GM18502 (cell line): Measurements from ENCODE around the gene HOXA7.

Experiments
- ATAC-seq: cut with Tn5 transposase; IDR thresholded peaks from one replicate; pipeline ENCODE4 v1.9.1; 2021; ENCODE audit warnings: mild to moderate bottlenecking; ENCODE audit not compliant: unreplicated experiment, poor library complexity

The HOXA7 gene

DNA sequence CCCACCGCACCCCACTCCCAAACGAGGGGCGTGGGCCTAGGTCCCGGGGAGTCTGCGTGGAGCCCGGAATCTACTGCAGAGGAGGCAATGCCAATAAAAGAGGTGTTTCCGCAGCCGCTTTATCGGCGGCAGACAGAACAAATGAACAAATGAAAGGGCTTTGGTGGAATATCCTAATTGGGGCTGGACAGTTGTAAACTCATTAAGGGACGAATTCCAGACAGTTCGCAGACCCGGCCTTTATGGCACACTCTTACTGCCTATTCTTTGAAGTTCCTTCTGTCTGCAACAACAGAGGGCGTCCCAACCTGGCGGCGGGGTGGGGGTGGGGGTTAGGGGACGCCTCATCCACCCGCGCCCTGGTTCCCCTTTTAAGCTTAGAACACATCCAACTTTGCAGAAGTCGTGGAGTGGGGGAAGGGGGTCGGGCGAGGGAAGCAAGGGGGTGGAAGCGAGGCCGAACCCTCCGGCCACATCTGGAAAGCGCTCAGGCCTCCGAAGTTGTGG lies 4.8 kb upstream of the HOXA7 start:
- no peak for ATAC-seq

DNA sequence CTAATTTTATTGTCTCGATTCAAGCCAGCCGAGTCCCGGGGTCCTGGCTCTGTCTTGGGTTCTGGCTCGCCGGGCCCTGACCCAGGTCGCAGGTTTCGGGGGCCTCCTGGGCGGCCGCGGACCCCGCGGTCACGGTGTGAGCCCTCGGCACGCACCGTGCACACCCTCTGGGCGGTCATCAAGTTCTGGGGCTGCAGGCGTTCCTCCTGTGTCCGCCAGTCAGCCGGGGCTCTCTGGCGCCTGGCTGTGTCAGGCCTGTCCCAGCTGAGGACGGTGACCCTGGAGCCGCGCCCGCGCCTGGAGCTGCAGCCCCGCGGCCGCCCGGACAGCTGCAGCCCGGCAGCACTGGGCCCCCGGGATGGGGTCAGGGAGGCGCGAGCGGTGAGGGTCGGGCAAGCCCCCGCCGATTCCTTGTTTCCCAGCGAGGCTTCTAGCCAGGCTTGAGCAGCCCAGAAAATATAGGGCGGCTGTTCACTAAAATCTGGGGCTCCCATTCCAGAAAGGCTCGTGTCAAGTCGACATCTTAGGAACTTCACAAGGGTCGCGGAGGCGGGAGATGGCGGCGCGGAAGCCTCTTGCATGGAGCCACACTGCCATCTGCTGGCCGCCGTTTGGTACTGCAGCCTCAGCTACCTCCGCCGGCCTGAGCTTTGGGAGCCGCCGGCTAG lies 4.2 kb upstream of the HOXA7 start:
- peak; percentile 66 for ATAC-seq

DNA sequence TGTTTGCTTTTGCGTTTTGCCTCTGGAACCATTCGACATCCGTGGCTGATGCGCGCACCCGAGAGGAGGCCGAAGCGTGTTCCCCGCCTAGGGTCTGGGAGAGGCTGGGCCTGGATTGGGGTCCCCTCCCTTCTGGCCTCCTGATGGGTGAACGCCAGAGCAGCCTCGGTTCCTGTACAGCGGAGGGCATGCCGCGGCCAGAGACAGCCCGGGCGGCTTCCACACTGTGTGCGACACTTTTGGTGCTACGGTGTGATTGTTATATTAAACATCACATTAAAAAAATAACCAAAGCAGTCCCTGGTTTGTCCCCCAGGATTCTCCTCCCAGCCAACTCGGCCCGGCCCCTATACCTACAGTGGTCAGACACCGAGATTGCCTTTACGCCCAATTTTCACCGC lies 3.7 kb upstream of the HOXA7 start:
- ATAC-seq = no peak

DNA sequence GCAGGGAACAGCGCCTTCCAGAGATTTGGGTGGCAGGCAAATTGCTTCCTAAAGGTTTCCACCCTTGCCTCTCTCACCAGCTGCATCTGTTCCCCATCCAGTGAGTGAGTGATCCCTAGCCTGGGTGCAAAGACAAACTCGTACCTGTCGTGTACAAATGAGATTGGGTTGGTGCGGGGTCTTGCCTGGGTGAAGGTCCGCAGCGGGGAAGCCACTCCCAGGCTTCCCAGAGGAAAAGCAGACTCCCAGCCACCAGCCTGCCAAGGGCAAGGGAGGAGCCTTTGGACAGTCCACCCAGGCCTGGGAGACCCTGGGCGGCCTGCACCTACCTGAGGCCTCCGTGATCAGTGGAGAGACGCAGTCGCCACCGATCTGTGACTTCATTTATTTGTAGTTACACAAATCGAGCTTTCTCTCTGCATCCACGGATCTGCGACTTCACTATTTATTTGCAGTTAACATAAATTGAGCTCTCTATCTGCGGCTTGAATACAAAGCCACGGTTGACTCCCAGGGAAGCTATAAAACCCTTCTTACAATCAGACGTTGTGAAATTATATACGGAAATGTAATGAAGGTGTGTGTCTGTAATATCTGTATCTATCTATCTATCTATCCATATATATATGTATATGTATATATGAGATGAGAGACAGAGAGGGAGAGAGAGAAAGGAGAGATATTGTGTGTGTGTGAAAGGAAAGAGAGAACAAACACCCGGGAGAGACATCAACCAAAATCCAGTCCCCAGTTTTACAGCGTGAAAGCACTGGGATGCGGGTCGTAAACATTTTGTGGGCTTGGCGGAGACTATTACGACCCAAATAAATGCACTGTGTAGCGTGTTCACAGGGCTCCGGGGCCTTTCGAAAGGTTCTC lies 3.0 kb upstream of the HOXA7 start:
- ATAC-seq = no peak

DNA sequence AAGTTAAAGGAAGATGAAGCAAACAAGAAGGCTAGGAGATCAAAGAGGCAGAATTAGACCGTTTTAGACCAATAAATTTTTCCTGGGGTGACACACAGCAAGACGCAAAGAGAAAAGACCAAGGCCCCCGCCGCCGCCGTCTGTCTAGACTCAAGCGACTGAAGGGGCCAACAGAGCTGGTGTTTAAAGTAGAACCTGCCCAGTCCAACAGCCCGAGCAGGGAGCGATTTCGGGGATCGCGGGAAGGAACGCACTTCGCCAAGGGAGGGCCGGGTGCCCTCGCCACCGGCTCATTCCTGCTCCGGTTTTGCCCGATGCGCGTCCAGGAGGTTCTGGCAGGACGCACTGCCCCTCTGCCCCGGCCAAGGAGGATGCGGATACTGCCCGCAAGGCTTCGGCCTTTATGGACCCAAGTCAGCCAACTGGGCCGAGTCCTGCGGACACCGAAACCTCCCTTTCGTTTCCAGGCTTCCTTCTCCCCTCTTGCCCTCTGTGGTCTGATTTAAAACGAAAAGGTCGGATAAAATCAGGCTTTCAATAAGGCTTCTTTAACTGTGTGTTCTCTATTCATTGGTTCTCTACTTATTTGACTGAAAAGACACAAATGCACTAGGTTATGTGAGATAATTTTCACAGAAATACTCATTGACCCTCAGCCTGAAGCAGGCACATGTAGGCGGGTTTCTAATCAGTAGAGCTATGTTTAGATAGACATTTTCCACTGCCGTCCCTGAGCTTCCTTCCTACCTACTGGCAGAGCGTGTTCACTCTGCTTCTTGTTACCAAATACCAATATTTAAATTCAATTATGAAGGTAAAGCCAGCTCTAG lies 2.2 kb upstream of the HOXA7 start:
- ATAC-seq = no peak

DNA sequence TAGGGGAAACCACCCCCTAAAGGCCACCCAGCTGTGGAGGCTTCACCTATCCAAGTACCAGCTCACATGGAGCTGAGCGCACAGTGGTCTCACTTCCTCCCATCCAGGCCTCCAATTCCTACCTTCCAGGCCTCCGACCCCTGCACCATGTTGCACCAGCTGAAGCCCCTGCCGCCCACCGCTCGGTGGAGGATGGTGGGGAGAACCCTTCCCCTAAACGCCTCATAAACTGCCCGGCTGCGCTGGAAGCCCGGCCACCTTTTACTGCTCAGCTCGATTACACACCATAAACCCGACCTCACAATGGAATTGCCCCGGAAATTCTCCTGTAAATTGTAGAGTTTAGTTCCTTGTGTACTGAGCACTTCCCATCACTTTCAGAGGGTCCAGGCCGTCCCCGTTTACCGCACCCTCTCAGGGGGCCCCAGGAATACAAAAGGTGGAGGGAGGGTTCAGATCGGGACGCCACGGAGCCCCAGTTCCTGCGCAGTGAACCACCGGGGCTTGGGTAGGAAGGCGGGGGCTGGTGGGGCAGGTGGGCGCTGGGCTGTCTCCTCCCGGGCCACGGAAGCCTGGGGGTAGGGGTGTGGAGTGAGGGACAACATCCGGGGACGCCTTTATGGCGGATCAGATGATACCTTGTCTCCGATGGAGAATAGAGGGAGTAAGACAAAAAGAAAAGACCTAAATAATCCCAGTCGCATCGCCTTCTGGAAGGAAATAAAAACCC lies 1.4 kb upstream of the HOXA7 start:
- ATAC-seq = no peak

DNA sequence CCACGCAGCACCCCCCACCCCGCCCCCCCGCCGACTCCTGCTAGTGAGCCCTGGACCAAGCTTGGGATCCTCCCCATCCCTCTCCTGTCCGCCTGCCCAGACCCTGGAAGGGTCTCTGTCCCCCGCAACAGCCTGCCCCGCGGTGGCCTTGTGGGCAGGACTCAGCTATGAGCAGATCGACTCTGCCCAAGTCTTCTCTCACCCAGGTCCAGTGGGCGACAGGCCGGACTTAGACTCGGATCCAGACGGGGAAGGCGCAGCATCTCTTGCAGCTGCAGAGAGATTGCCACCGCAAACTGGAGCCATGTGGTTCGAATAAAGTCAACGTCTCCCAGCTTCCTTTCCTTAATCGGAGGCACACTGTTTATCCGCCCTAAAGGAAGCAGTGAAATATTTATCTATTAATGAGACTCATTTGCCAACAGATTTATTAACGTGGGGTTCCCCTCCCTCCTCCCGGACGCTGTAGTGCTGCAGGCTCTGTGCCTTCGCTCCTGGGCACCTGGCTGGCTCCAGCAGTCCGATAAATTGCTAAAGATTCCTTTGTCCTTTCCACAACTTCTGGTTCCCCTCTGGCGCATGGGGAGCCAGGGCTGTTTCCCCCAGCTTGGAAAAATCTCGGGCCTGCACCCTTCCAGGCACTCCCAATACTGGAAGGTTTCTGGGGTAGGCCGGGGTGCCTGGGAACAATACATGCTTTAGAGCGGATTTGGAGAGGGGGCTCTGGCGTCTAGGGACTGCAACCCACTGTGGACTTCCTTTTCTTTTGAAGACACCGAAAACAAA lies 634 bp upstream of the HOXA7 start:
- no peak for ATAC-seq

DNA sequence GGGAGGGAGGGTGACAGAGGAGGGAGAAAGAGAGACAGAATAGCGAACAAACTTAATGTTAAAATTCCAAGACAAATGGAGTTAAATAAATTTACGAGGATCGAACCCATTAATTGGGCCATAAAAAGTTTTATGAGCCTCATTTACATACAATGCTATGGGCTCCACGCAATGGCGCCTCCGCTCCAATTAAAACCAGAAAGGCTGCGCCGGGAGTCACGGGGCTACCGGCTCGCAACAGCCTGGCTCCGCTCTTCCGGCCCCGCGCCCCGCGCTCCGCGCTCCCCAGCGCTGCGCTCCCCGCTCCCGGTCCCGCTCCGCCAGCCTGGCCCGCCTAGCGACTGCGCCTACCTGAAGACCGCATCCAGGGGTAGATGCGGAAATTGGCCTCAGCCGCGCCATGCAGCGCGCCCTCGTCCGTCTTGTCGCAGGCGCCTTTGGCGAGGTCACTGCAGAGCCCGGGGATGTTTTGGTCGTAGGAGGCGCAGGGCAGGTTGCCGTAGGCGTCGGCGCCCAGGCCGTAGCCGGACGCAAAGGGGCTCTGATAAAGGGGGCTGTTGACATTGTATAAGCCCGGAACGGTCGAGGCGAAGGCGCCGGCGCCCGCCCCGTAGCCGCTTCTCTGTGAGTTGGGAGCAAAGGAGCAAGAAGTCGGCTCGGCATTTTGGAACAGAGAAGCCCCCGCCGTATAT lies 513 bp downstream of the HOXA7 start:
- ATAC-seq = no peak

DNA sequence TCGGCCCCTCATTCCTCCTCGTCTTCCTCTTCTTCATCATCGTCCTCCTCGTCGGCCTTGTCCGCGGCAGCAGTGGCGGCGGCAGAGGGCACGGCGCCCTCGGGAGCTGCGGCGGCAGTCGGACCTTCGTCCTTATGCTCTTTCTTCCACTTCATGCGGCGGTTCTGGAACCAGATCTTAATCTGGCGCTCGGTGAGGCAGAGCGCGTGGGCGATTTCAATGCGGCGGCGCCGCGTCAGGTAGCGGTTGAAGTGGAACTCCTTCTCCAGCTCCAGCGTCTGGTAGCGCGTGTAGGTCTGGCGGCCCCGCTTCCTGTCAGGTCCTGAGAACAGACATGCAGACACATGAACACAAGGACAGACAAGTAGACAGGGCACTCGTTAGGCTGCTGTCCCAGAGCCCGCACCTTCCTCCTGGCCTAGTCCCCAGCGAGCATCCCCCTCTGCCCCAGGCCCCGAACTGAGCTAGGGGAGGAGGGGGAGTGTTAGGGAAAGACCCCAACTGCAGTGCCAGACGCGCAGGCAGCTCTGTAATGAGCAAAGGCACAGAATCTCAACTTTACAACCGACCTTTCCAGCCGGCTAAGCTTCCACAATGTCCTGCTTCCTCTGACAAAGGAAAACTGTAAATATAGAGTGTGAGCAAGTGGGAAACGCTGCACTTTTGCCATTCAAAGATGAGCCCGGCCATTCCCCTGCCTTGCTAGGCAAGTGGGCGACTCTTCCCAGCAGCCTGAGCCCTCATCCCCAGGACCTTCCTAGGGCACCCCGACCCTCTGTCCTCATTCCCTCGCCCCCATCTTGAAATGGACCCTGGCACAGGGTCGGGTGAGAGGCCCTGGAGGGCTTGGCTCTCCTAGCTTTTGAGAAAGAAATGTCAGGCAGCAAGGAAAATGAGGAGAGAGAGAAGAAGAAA lies 1.3 kb downstream of the HOXA7 start:
- no peak for ATAC-seq

DNA sequence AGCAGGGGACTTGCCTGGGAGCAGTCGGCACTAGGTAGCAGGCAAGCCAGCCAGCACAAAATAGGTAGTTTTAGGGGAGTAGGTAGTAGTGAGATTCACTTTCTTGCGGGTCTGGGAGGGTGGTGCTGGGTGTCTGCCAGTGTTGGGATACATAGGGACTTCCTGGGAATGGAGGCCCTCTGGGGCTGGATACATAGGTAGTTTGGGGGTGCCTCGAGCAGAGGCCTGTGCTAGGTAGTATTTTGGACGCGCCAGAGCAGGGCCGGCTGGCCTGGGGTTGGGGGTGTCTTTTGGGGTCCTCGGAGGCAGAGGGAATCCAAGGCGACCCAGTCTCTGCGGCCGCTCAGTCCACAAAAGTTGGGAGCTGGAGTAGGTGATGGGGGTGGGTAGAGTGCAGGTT lies 2.1 kb downstream of the HOXA7 start:
- no peak for ATAC-seq

DNA sequence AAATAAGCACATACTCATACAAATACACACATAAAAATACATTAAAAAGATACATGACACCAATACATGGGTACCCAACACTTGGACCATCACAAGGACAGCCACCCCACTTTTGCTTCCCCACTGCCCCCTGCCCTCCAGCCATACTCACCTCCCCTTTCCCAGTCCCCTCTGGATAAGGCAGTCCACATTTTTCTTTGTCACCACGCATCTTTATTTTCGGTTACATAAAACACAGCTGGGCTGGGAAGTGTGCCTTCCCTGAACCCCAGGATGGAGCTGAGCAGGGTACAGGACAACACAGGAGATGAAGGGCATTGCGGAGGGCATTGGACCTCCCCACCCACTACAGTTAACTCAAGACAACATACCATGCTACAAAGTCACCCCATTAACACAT lies 2.9 kb downstream of the HOXA7 start:
- ATAC-seq = no peak

DNA sequence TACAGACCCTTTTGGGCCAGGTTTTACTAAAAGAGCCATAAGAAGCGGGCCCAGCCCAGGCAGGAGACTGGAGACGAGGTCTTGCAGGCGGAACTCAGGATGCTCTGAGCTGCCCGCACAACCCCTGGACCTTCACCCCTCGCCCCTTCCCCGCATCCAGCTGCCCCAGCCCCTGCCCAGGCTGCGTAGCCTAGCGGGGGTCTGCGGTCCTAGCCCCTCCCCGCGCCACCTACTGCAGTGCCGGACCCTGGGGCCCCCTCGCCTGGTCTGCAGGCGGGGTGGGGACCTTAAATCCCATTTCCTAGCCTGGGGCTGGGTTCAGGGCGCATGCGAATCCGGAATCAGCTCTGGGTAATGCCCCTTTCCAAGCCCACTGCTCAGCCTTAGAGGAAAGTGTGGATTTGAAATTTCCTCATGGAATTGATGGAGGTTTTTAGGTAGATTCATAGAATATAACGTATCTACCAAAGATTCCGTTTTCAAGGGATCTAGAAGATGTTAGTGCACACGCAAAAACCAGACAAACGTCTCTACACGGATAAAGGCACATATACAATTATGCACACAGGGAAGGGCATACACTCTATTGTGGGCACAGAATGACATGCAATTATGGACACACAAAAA lies 3.5 kb downstream of the HOXA7 start:
- no peak for ATAC-seq

DNA sequence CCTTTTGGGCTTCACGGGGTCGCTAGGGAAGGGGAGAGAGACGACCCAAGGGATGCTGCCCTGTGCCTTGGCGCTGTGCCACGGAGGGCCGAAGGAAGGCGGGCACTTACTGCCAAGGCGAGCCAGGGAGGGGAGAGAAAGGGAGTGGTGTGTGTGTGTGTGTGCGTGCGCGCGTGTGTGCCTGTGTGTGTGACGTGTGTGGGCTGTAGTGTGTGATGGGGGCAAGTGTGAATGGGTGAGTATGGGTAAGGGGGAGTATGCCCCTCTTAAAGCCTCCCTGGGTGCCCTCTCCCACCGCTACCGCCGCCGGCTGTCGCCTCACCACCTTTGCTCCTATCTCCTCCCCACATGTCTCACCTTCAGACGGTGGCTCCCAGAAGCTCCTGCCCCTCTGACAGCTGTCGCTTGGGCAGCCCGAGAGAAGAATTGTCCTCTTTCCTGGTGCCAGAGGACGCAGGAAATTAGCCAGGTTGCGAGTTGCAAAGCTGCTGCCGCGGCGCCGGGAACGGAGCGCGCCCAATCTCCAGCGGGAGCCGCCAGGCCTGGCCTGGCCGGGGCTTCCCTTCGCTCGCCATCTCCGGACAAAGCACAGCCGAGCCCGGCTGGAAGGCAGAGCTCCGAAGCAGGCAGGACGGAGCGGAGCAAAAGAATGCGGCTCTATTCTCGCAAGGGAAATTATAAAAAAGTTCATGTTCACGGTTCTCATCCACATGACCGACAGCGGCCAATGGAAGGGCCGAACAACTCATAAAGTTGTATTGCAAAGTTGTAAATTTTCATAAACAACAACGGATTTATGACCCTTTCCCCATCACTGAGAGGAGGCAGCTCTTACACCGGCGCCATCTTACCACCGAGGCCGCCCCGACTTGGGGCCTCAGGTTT lies 4.3 kb downstream of the HOXA7 start, which contains the start of gene HOXA3:
TSS of gene HOXA3 (minus strand) at position 653 of the 885 bp plus-strand sequence. CDS start 41,943 bp downstream, outside the sequence.
- ATAC-seq = no peak

DNA sequence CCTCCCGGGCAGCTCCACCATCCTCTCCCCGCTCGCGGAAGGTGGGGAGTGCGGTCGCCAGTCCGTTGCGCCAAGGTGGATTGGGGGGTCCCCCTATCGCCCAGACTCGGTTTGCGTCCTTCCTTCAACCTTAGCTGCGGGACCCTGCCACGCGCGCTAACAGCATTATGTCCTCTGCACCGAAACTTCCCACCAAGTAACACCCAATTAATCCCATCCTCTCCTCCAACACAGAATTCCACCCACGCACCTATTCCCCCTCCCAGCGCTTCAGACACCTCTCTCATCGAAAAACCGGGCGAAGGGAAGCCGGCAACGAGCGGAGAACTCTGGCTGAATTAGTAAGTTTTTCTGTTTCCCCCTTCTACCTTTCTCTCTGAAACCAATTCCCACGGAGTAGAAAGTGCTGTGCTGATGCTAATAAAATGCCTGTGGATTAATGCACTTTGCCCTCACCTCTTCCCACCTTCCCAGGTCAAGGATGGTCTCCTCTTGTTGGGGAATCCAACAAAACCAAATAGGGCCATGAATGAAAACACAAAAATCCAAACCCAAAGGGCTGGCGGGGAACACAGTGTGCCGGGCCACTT lies 5.0 kb downstream of the HOXA7 start:
- ATAC-seq = no peak

DNA sequence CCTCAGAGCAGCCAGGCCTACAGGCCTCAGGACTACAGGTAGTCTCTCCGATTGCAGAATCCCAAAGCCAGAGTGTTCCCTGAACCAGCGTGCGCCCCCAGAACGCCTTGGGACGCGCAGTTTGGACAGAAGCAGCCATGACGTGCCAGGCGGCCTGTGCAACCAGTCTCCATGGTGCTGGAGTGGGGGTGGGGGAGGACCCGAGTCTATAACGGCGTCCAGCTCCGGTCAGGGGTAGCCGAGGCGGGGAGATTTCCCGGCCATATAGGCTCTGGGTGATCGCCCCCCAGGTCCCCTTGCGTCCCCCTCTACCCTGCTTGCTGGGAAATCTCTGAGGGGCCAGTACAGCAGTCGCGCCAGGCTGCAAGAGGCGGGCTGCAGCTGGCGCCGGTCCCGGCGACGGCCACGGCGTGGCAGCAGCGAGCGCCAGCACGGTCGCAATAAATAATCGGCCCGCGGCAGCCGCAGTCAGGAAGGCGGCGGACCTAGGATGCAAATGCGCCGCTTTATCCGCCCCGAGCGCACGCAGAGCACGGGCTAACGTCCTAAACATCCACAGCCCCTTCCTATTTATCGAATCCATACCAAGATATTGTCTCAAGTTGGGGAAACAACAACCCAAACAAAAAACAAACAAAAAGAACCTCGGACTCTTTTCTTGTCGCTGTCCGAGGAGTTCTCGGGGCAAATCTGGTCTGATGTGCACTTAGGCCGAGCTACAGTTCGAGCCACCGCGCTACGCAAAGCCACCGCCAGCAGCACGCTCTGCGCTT lies 5.7 kb downstream of the HOXA7 start:
- ATAC-seq = peak; percentile 85
